Endothelial cell of umbilical vein (primary cell): Measurements from ENCODE around the gene OSBPL10. TPM values are rescaled to one million over a fixed set of nuclear protein-coding genes. Genes with fewer than 3 reads are reported as not detected.

ENCODE experiments used
- BruUV-seq: library from RNA; stranded (reverse); fragments of 400-500 nt; replicated peaks from 2 replicates; lab custom pipeline; 2021; lab: Mats Ljungman, UMichigan
- CTCF ChIA-PET: fragments of 300-600, 350-600 bp; sonication (Branson Sonifier 250); formaldehyde crosslinking; loops from one replicate; lab custom pipeline; 2021; ENCODE audit warnings: antibody characterized with exemption, inconsistent platforms; lab: Charles Lee
- POLR2A ChIA-PET: fragments of 300-600, 350-600 bp; sonication (Branson Sonifier 250); formaldehyde crosslinking; loops from one replicate; lab custom pipeline; 2021; ENCODE audit warnings: antibody characterized with exemption, inconsistent platforms; lab: Charles Lee
- DNase-seq: peaks from one replicate; pipeline ENCODE4 v3.0.0-alpha.2; 2011; ENCODE audit warnings: low read depth, low spot score
- FAIRE-seq: peaks from 2 replicates; lab custom pipeline; 2011; peaks lifted over from hg19 to GRCh38; lab: Jason Lieb, UNC
- H2AFZ ChIP-seq: 2 replicates; pipeline ENCODE4 v1.6.0; 2012; ENCODE audit warnings: low read depth, low read length, control low read depth, inconsistent platforms
- H3K27ac ChIP-seq: 2 replicates; pipeline ENCODE4 v1.5.1; 2011; ENCODE audit warnings: low read depth, mild to moderate bottlenecking, control low read depth, low read length, moderate library complexity; ENCODE audit not compliant: insufficient read depth
- H3K27me3 ChIP-seq, 2 experiments: 2 replicates each; pipeline versions ENCODE4 v1.6.0 to v1.6.1; 2011; ENCODE audit warnings: low read length in 2 of 2, mixed read lengths in 1 of 2; ENCODE audit not compliant: control insufficient read depth in 2 of 2, insufficient read depth in 2 of 2
- H3K36me3 ChIP-seq, 2 experiments: 2 replicates in 1 of 2; 3 replicates in 1 of 2; pipeline ENCODE4 v1.5.1; 2011; ENCODE audit warnings: low read length in 2 of 2, mild to moderate bottlenecking in 1 of 2, moderate library complexity in 1 of 2; ENCODE audit not compliant: control insufficient read depth in 2 of 2, insufficient read depth in 2 of 2; ENCODE audit errors: extremely low read depth in 1 of 2
- H3K4me1 ChIP-seq: 3 replicates; pipeline ENCODE4 v1.5.1; 2011; ENCODE audit warnings: mild to moderate bottlenecking, low read length; ENCODE audit not compliant: control insufficient read depth, insufficient read depth; ENCODE audit errors: extremely low read depth
- H3K4me2 ChIP-seq: 2 replicates; pipeline ENCODE4 v1.6.1; 2011; ENCODE audit warnings: low read length, control low read depth, mixed read lengths; ENCODE audit not compliant: insufficient read depth
- H3K4me3 ChIP-seq, 3 experiments: fragments of 200-600 bp in 1 of 3; sonication (generic), shearing (Covaris generic) in 1 of 3; replicated peaks in 1 of 3; 2 replicates each; pipeline ENCODE4 v1.5.1; 2011 to 2016; ENCODE audit warnings: control low read depth in 3 of 3, low read length in 3 of 3, mild to moderate bottlenecking in 2 of 3, inconsistent platforms in 1 of 3, low read depth in 1 of 3, moderate library complexity in 1 of 3; ENCODE audit not compliant: insufficient read depth in 1 of 3
- H3K79me2 ChIP-seq: 2 replicates; pipeline ENCODE4 v1.6.0; 2012; ENCODE audit warnings: low read length, inconsistent platforms; ENCODE audit not compliant: control insufficient read depth, insufficient read depth
- H3K9ac ChIP-seq: replicated peaks from 2 replicates; pipeline ENCODE3; 2011; ENCODE audit warnings: low read length, control low read depth; ENCODE audit not compliant: insufficient read depth; ENCODE audit errors: extremely low read depth
- H3K9me1 ChIP-seq: replicated peaks from 3 replicates; pipeline ENCODE4 v1.6.0; 2011; ENCODE audit warnings: mild to moderate bottlenecking, low read length; ENCODE audit not compliant: control insufficient read depth, insufficient read depth; ENCODE audit errors: extremely low read depth
- H3K9me3 ChIP-seq: replicated peaks from 2 replicates; pipeline ENCODE4 v1.5.1; 2012; ENCODE audit warnings: low read length, inconsistent platforms; ENCODE audit not compliant: control insufficient read depth, insufficient read depth
- H4K20me1 ChIP-seq: replicated peaks from 2 replicates; pipeline ENCODE3; 2011; ENCODE audit warnings: mild to moderate bottlenecking, low read length; ENCODE audit not compliant: control insufficient read depth, insufficient read depth; ENCODE audit errors: extremely low read depth
- EZH2 ChIP-seq: IDR thresholded peaks from 2 replicates; pipeline ENCODE4 v1.6.1; 2012; ENCODE audit warnings: borderline replicate concordance, low read depth, mild to moderate bottlenecking, moderate library complexity, low read length, inconsistent platforms; ENCODE audit not compliant: severe bottlenecking
- FOS ChIP-seq: IDR thresholded peaks from 2 replicates; pipeline ENCODE4 v1.6.1; 2011; ENCODE audit warnings: mild to moderate bottlenecking, low read length, moderate library complexity, borderline replicate concordance; ENCODE audit not compliant: insufficient read depth
- GATA2 ChIP-seq: IDR thresholded peaks from 2 replicates; pipeline ENCODE4 v1.7.0; 2011; ENCODE audit warnings: low read depth, mild to moderate bottlenecking, moderate library complexity, mixed read lengths, low read length; ENCODE audit not compliant: insufficient read length, insufficient read depth
- JUN ChIP-seq: IDR thresholded peaks from 2 replicates; pipeline ENCODE4 v1.6.1; 2011; ENCODE audit warnings: borderline replicate concordance, low read depth; ENCODE audit not compliant: insufficient read length, insufficient read depth
- POLR2AphosphoS5 ChIP-seq: IDR thresholded peaks from 2 replicates; pipeline ENCODE4 v1.6.1; 2012; ENCODE audit warnings: low read depth, mild to moderate bottlenecking, control low read depth, low read length, moderate library complexity; ENCODE audit not compliant: insufficient read depth
- dilution Hi-C: fragments of 300-500 bp; cut with MboI; formaldehyde crosslinking; loops from one replicate; pipeline ENCODE4 v1.15.0; 2019; ENCODE audit warnings: low sequenced_read_pairs; ENCODE audit not compliant: extremely low pct_ligation_motif_present
- intact Hi-C: fragments of 100-400 bp; cut with micrococcal nuclease; formaldehyde crosslinking; loops from one replicate; pipeline ENCODE4 v1.10.0; 2022
- polyA plus RNA-seq, 4 experiments: library from polyadenylated mRNA; depleted of rRNA in 3 of 4; stranded (reverse) in 3 of 4; unstranded in 1 of 4; fragments of >200 nt; gene quantifications; 2 replicates each; pipeline versions ENCODE4 v1.2.1 to v1.2.3, GENCODE V29; 2011 to 2012; ENCODE audit warnings: missing spikeins in 1 of 4
- total RNA-seq: library from RNA; stranded (reverse); gene quantifications from 2 replicates; pipeline ENCODE4 v1.2.3, GENCODE V29; 2021
- TF ChIP-seq, protein P1 (sequence below), 2 donors: IDR thresholded peaks; 1 replicate in 1 of 2; 2 replicates in 1 of 2; pipeline ENCODE4 v1.5.1; 2011; ENCODE audit warnings: low read length in 2 of 2, mild to moderate bottlenecking in 2 of 2, moderate library complexity in 2 of 2, control low read depth in 1 of 2, inconsistent platforms in 1 of 2, low read depth in 1 of 2; ENCODE audit not compliant: insufficient read depth in 1 of 2; ENCODE audit errors: extremely low read depth in 1 of 2
- TF ChIP-seq, protein P2 (sequence below): IDR thresholded peaks from 2 replicates; pipeline ENCODE4 v1.6.1; 2011; ENCODE audit not compliant: insufficient read depth, insufficient read length

The OSBPL10 gene
- total and polyA plus RNA-seq, 2 donors (not counting 3 experiments of a cell fraction or from before 2014, with no cell fraction given), result 10.8 to 47.6 TPM

DNA sequence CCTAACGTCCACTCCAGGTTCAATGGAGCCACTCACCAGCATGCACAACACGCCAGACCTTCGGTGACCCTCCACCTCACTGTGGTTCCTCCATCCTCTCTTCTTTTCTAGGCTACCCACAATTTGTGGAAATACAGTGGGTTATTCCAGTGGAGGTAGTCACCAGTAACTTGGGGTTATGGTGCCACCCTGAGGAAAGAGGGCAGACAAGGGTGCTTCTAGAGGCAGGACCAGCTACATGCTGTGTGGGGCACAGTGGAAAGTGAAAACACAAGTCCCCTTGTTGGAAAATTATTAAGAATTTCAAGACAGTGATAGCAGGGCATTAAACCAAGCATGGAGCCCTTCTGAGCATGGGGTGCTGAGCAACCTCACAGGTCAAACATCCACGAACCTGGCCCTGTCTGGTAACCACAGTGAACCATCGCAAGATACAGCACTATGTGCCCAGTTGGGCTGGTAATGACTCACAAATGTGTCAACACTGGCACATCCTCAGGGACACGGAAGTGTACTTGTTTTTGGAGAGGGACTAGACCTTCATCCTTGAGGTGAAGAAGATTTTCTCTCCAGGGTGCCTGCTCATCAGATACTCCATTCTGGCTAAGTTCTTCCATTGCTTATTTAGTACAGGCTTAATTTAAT is 281.6 kb downstream of the OSBPL10 start:
- ChIA-PET POLR2A (no interaction called here), CTCF (no interaction called here)
- FAIRE-seq (peak; percentile 76), DNase-seq (peak; percentile 46)
- no peak for TF ChIP-seq JUN
- no peak for TF ChIP-seq GATA2
- TF ChIP-seq FOS, result no peak
- TF ChIP-seq, protein P1, sequence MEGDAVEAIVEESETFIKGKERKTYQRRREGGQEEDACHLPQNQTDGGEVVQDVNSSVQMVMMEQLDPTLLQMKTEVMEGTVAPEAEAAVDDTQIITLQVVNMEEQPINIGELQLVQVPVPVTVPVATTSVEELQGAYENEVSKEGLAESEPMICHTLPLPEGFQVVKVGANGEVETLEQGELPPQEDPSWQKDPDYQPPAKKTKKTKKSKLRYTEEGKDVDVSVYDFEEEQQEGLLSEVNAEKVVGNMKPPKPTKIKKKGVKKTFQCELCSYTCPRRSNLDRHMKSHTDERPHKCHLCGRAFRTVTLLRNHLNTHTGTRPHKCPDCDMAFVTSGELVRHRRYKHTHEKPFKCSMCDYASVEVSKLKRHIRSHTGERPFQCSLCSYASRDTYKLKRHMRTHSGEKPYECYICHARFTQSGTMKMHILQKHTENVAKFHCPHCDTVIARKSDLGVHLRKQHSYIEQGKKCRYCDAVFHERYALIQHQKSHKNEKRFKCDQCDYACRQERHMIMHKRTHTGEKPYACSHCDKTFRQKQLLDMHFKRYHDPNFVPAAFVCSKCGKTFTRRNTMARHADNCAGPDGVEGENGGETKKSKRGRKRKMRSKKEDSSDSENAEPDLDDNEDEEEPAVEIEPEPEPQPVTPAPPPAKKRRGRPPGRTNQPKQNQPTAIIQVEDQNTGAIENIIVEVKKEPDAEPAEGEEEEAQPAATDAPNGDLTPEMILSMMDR (IDR thresholded peaks at IDR 0.05; ENCODE audit: extremely low read depth in 1 of 2, insufficient read depth in 1 of 2, low read depth in 1 of 2, low read length in 2 of 2), result no peak
- no peak for TF ChIP-seq EZH2
- TF ChIP-seq POLR2AphosphoS5, result no peak
- TF ChIP-seq, protein P2, sequence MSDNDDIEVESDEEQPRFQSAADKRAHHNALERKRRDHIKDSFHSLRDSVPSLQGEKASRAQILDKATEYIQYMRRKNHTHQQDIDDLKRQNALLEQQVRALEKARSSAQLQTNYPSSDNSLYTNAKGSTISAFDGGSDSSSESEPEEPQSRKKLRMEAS, result no peak
- no peaks in the 10 kb centered on the region for H3K79me2 ChIP-seq
- intact Hi-C loops (no loop called here), dilution Hi-C loops (no loop called here)
- H3K9ac ChIP-seq, result no peak overlapping the region
- no peak overlapping the region for H3K4me2 ChIP-seq
- no peaks in the 10 kb centered on the region for H3K9me3 ChIP-seq
- no peaks in the 10 kb centered on the region for H3K27me3 ChIP-seq
- no peaks in the 10 kb centered on the region for H3K36me3 ChIP-seq
- H3K4me3 ChIP-seq, result no peak overlapping the region
- H2AFZ ChIP-seq, result no peak overlapping the region
- peaks cover 15% of the 10 kb centered on the region for H3K4me1 ChIP-seq
- H3K27ac ChIP-seq, result no peak overlapping the region
- BruUV-seq, result no TSS peak
- H4K20me1 ChIP-seq, result no peaks in the 10 kb centered on the region
- H3K9me1 ChIP-seq, result no peaks in the 10 kb centered on the region
